HK-2 (cell line): Measurements from ENCODE around the gene DMD.

Source experiments
- DNase-seq: peaks from one replicate; pipeline ENCODE4 v3.0.0-alpha.2; 2018; ENCODE audit not compliant: unreplicated experiment

DMD gene

DNA sequence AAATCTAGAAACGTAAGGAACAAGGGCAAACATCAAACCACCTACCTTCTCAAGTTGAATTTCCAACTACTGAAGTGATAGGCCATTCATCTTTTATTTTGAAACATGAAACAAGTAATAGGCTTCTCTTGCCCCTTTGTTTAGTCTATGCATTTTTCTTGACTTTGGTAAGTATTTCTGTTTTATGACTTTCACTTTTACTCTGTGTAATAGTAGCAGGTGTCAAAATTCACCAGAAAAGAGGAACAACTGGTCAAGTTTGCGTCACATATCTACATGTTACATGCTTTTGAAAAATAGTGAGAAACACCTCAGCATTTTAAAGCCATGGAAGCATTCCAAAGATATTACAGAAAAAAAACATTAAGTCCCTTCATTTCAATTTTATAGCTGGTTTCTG lies 1982.4 kb downstream of the DMD start:
- DNase-seq: no peak

DNA sequence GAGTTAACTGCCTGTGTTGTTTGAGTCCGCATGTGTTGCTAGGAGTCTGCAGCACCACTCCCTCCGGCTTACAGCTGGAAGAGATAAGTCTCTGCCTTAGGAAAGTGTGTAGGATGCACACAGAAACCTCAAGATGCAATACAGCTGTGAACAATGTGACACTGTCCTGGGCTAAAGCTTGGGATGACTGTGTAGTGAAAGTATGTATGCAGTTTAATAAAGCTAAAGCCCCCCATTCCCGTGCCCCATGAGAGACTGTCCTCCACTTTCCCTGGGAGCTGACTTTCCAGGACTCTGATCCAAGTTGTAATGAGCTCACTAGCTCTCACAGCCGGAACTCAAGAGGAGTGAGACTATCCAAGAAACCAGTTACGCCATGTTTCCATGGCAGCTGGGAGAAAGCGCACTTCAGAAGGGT lies 1982.9 kb downstream of the DMD start:
- DNase-seq: no peak

GRCh38 chrX:31227250-31227649 lies 1984.1 kb downstream of the DMD start:
- DNase-seq: no peak

GRCh38 chrX:31225819-31226218 lies 1985.5 kb downstream of the DMD start:
- no peak for DNase-seq

DNA sequence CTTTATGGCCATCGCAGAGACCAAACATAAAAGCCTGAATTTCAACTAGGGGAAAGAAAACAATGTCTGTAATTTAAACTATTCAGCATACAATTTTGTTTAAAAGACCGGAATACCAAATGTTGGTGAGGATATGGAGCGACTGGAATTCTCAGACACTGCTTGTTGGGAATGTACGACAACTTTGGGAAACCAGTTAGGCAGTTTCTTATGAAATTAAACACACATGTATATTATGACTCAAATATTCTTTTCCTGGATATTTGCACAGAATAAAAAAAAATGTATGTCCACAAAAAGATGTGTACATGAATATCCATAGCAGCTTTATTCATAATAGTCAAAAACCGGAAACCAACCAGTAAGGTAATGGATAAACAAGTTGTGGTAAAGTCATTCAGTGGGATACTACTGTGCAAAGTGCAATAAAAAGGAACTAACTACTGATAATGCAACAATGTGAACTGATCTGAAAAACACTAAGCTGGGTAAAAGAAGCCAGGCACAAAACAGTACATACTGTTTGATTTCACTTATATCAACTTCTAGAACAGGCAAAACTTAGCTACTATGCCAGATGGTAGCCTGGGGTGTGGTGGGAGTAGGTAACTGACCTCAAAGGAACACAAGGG lies 1986.9 kb downstream of the DMD start:
- DNase-seq: no peak

DNA sequence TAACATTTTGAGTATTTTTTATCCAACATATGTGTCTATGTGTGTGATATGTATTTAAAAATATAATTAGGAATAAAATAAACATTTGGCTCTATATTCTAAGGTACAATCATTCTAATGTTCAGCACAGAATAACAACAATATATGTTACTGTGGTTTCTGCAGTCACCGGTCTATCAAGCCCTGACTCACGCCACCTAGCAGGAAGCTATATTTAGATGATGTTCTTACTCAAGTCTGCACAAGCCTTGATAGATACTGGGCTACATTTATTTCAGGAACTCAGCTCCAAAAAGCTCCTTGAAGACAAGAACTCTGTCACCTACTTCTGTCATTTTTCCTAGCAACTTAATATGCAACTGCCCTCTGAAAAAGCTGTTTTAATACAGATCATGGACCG lies 1987.5 kb downstream of the DMD start:
- DNase-seq: no peak

DNA sequence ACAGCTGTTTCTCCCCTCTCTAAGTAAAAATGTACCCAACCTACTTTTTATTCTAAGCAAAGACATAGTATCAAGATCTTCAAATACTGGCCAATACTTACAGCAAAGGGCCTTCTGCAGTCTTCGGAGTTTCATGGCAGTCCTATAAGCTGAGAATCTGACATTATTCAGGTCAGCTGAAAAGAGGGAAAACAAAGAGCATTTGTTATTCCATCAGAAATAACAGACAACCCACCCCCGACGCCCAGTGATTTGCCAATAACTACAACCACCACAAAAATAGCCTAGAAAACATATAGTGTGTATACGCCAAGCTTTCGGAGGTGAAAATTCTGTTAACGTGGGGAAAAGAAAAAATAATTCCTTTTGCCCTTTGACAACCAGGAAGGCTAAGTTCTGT lies 1988.4 kb downstream of the DMD start:
- DNase-seq: no peak

GRCh38 chrX:31219174-31219573 lies 1992.2 kb downstream of the DMD start:
- DNase-seq: no peak

DNA sequence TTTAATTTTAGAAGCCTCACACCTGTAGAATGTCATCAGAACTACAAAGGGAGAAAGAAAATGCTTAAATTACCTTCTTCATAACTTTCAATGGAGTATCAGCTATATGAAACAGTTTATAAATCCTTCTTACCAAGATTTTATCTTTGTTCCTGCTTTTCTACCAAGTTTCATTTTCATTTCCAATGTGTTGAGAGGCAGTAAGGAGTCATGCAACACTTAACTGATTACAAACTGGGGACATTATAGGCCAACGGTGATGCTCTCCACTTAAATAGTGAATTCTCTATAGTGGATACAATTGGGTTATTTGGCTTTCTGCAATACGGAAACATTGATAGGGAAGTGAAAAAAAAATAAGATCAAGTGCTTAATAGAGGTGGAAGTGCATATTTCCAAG lies 1994.3 kb downstream of the DMD start:
- no peak for DNase-seq

DNA sequence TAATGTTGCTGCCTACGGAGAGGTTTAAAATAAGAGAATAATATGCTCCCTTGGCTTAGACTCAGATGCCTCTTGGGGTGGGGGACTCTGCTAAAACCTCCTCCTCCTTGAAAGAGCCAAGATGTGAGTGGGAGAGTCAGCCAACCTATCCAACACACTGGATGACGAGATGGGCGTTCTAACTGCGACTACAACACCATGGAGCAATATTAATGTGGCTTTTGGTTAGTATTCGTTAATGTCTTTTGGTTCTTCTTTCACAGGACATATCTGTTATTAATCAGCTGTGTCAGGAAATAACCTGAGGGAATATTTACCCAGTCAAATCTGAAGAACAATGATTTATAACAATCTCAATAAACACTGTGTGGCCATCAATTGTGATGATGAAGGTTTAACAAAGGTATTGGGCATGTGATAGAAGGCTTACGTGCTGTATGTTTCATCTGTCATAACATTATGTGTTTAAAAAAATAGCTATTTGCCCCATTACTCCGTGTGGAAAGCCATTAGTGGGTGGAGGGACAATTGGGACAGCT lies 1996.0 kb downstream of the DMD start:
- DNase-seq: no peak

DNA sequence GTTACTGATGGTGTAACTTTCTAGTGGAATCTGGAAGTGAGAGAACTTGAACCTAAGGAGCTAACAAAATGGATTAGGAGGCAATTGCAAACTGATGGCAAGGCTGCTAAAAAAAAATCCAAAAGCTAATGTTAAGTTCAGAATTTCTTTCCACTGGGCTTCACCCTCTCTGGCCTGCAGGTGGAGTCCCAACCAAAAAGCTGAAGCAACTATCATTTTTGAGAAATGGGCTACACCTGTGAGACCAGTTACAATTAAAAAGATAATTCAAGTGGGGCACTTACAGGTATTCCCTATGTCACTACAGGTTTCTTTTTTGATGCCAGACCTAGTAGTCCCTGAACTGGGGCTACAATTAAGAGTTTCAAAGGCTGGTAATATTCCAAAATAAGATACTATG lies 1997.4 kb downstream of the DMD start:
- no peak for DNase-seq

DNA sequence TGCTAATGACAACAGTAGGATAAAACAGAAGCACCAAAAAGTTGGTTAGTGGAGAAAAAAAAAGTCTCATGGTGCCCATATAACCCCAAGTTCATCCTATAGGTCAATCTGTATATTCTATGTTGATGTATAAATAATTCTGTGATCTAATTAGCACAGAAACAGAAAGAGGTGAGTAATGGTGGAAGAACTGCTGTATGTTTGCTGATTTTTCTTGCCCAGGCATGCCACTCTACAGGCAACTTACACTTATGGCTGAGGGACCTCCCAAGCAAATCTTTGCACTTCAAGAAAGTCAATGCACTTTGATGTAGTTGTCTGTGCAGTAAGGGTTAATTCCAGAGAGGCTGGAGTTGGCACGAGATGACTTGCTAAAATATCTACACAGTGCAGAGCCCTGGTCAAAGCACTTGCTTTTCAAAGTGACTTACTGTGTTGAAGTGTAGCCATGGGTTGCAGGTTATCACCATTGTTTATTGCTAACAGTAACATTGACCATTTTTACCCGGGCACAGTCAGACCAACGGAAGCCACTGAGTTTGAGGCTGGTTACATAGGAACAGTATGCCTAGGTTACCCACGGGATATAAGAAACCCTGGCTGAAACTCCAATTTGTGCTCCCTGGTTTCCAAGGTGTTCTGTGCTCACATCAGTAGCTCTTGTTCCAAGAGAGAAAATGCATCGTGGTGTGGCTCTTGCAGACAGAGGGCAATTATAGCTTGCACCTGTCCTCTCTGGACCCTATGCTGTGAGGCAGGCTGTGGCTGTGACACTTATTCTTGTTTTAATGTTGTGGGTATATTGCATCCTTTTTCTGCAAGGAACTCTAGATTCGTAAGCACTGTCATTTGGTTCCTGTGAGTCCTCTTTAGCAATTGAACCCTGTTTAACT lies 1998.2 kb downstream of the DMD start:
- no peak for DNase-seq

GRCh38 chrX:31209005-31209628 lies 2002.2 kb downstream of the DMD start:
- DNase-seq: no peak

DNA sequence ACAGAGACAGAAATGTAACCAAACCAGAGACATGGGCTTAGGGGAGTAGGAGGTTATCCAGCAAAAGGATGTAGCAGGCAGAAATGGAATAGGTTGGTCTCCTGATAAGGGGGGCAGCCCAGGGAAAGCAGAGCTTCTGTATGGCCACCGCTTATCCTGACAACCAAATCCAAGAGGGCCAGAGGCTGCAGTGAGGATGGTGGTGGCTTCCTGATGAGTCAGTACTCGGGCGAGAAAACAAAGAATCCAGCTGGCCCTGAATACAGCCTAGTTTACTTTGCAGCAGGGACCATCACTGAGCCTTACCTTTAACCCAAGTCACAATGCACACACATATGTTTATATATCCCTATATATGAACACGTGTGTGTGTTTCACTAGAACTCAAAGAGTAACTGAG lies 2009.8 kb downstream of the DMD start:
- no peak for DNase-seq

GRCh38 chrX:31200430-31200829 lies 2010.9 kb downstream of the DMD start:
- DNase-seq: no peak

DNA sequence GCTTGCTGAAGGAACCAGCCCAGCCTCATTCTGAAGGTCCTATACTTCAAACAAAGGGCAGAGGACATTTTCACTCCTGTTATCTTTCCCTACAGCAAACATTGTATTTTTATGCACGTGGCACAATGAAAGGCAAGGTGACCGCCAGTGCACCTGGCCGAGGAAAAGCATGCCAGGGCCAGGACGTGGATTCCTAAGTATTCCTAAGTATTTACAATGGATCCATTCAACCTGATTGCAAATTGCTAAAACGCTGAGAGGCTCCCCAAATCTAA lies 2011.6 kb downstream of the DMD start:
- DNase-seq: no peak

DNA sequence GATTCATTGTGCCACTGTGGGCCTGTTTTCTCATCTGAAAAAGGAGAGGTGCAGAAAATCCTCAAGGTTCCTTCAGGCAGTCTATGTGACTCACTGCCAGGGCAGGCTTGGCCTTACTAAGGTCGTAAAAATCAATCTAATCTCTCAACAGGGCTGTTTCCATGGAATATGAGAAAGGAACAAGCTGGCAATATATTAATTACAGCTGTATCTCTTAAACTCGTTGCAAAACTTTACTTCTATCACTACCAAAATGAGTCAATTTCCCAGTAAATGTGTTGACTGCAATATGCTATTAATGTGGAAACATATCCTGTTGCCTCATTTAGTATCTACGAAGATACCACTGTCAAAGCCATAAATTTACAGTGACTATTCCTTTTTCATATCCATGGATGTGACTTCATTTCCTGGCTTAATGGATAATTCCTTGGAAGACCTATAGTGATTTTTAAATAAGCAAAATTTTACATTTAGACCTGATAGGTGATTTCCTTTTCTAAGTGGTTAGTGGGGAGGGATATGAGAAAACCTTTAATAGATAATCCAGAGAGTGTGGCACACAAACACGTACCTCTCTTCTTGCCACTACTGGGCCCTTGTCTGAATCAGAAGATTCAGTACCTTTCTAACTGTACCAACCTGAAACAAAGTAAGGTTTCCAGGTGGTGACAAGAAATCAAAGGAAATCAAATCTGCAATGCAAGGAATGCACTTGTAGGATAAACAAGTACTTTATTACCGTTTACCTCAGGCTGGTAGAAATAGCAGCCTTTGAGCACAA lies 2012.1 kb downstream of the DMD start:
- DNase-seq: no peak

GRCh38 chrX:31190221-31190975 lies 2021.0 kb downstream of the DMD start:
- no peak for DNase-seq

DNA sequence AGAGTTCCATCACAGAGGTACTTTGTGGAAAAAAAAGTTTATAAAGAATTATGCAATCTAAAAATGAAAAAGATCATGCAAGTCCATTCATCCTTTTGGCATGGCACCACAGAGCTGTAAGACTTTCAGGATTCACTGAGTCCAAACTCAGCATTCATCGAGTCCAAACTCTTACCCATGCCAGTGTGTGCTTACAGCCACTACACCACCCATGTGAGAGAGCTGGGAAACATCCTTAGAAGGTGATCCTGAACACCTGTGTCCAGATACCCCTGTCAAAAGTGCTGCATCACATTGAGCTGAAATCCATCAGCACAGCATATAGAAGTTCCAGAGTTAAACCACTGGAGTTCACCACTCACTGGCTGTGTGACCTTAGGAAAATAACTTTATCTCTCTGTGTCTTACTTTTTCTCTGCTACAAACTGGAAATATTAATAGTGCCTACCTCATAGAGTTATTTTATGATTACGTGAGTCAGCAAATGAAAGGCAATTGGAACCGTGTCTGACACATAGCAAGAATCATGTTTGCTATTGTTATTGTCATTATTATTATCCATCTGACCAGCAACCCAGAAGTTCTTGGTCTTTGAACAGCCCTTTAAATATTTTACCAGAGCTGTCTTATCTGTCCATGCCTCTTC lies 2024.5 kb downstream of the DMD start:
- DNase-seq: no peak

- no peak for DNase-seq
Measured at GRCh38 chrX:31185884-31186283, 2025.5 kb downstream of the DMD start.
